HCT116 (cell line): ENCODE measurements around the gene CABLES1. TPM values are rescaled to one million over a fixed set of nuclear protein-coding genes. Genes with fewer than 3 reads are reported as not detected.

Source experiments
- ATAC-seq: fragments of 200-7000 bp; cut with Tn5 transposase; 2 replicates; pipeline ENCODE4 v1.9.1; 2020; ENCODE audit warnings: mild to moderate bottlenecking, moderate library complexity
- BruUV-seq: library from RNA; stranded (reverse); fragments of 400-500 nt; replicated peaks from 2 replicates; lab custom pipeline; 2021; lab: Mats Ljungman, UMichigan
- CTCF ChIA-PET: fragments of 300-600 bp; sonication (Branson Sonifier 250); formaldehyde crosslinking; loops from one replicate; lab custom pipeline; 2021; ENCODE audit warnings: antibody characterized with exemption; lab: Charles Lee
- POLR2A ChIA-PET: fragments of 300-600, 350-600 bp; sonication (Branson Sonifier 250); formaldehyde crosslinking; loops from one replicate; lab custom pipeline; 2021; ENCODE audit warnings: antibody characterized with exemption; lab: Charles Lee
- RAD21 ChIA-PET, 2 experiments: fragments of 300-600 bp; sonication (Branson Sonifier 250); formaldehyde crosslinking; loops; one replicate each; lab custom pipeline; 2023; ENCODE audit warnings: low total read pairs in 2 of 2; ENCODE audit not compliant: uncharacterized antibody in 2 of 2, unreplicated experiment in 2 of 2, low non-redundant PET in 1 of 2; lab: Charles Lee
- DNase-seq: peaks from one replicate; pipeline ENCODE4 v3.0.0-alpha.2; 2010; ENCODE audit warnings: low read depth, low spot score
- H2AFZ ChIP-seq: fragments of 200-600 bp; shearing (Covaris generic), sonication (generic); 2 replicates; pipeline ENCODE4 v1.6.1; 2017; ENCODE audit warnings: low read depth, mixed run types, mixed read lengths, antibody characterized with exemption, low read length; ENCODE audit not compliant: poor library complexity, severe bottlenecking
- H3K27ac ChIP-seq: 2 replicates; pipeline ENCODE4 v1.5.1; 2012; ENCODE audit warnings: low read depth, low read length
- H3K27me3 ChIP-seq: fragments of 200-600 bp; sonication (generic); 2 replicates; pipeline ENCODE4 v1.6.1; 2016; ENCODE audit warnings: mixed run types, low read length, mixed read lengths; ENCODE audit not compliant: insufficient read depth
- H3K36me3 ChIP-seq, 2 experiments: fragments of 200-500 bp in 1 of 2; fragments of 200-600 bp in 1 of 2; sonication (Bioruptor generic) in 1 of 2; sonication (generic) in 1 of 2; 2 replicates each; pipeline versions ENCODE4 v1.5.1 to v1.6.1; 2014 to 2016; ENCODE audit warnings: low read length in 2 of 2, inconsistent platforms in 1 of 2, mixed read lengths in 1 of 2, mixed run types in 1 of 2; ENCODE audit not compliant: insufficient read depth in 2 of 2, control insufficient read depth in 1 of 2
- H3K4me1 ChIP-seq, 2 experiments: fragments of 200-600 bp in 1 of 2; sonication (generic) in 1 of 2; 2 replicates each; pipeline versions ENCODE4 v1.5.1 to v1.6.1; 2012 to 2017; ENCODE audit warnings: low read length in 2 of 2, inconsistent platforms in 1 of 2, mild to moderate bottlenecking in 1 of 2, mixed read lengths in 1 of 2, mixed run types in 1 of 2, moderate library complexity in 1 of 2; ENCODE audit not compliant: insufficient read depth in 2 of 2, control insufficient read depth in 1 of 2
- H3K4me2 ChIP-seq: fragments of 200-600 bp; sonication (generic); 2 replicates; pipeline ENCODE4 v1.6.1; 2017; ENCODE audit warnings: mixed run types, low read length, mixed read lengths
- H3K4me3 ChIP-seq, 2 experiments: fragments of 200-600 bp in 1 of 2; sonication (generic) in 1 of 2; replicated peaks in 1 of 2; 2 replicates each; pipeline ENCODE4 v1.5.1; 2011 to 2016; ENCODE audit warnings: low read length in 2 of 2, control low read depth in 1 of 2, low read depth in 1 of 2, mild to moderate bottlenecking in 1 of 2, mixed read lengths in 1 of 2, mixed run types in 1 of 2
- H3K79me2 ChIP-seq: fragments of 200-600 bp; sonication (generic); 2 replicates; pipeline ENCODE4 v1.6.1; 2017; ENCODE audit warnings: mild to moderate bottlenecking, mixed run types, low read length, moderate library complexity, mixed read lengths; ENCODE audit not compliant: insufficient read depth
- H3K9ac ChIP-seq: fragments of 200-600 bp; sonication (generic); 2 replicates; pipeline ENCODE4 v1.6.1; 2016; ENCODE audit warnings: low read length, mixed read lengths
- H3K9me2 ChIP-seq: fragments of 200-600 bp; sonication (generic), shearing (Covaris generic); 2 replicates; pipeline ENCODE4 v1.6.1; 2017; ENCODE audit warnings: mixed run types, mild to moderate bottlenecking, moderate library complexity; ENCODE audit not compliant: insufficient read depth
- H3K9me3 ChIP-seq, 2 experiments: fragments of 200-500 bp in 1 of 2; fragments of 200-600 bp in 1 of 2; sonication (Bioruptor generic) in 1 of 2; sonication (generic) in 1 of 2; 2 replicates each; pipeline ENCODE4 v1.6.1; 2014 to 2017; ENCODE audit warnings: low read length in 2 of 2, mixed read lengths in 2 of 2, inconsistent platforms in 1 of 2, low read depth in 1 of 2, mild to moderate bottlenecking in 1 of 2, mixed run types in 1 of 2, moderate library complexity in 1 of 2; ENCODE audit not compliant: control insufficient read depth in 1 of 2, insufficient read depth in 1 of 2
- H4K20me1 ChIP-seq: fragments of 200-600 bp; sonication (generic), shearing (Covaris generic); 2 replicates; pipeline ENCODE4 v1.6.1; 2017; ENCODE audit warnings: mixed run types, mild to moderate bottlenecking, moderate library complexity; ENCODE audit not compliant: insufficient read depth
- CBX3 ChIP-seq: IDR thresholded peaks from 2 replicates; pipeline ENCODE4 v1.6.1; 2012; ENCODE audit warnings: low read depth
- ELF1 ChIP-seq: IDR thresholded peaks from 2 replicates; pipeline ENCODE4 v1.6.1; 2012; ENCODE audit warnings: low read depth, borderline replicate concordance
- EZH2 ChIP-seq: fragments of 200-600 bp; sonication (generic); IDR thresholded peaks from 2 replicates; pipeline ENCODE4 v1.6.1; 2017; ENCODE audit warnings: antibody characterized with exemption, mixed run types
- FOSL1 ChIP-seq: IDR thresholded peaks from 2 replicates; pipeline ENCODE4 v1.6.1; 2012; ENCODE audit warnings: low read depth
- JUND ChIP-seq: IDR thresholded peaks from 2 replicates; pipeline ENCODE4 v1.6.1; 2012
- SP1 ChIP-seq: IDR thresholded peaks from 2 replicates; pipeline ENCODE4 v1.6.1; 2012; ENCODE audit warnings: low read depth
- ZFX ChIP-seq: fragments of 450-650 bp; IDR thresholded peaks from 2 replicates; pipeline ENCODE4 v1.6.1; 2017
- intact Hi-C: fragments of 100-400 bp; cut with micrococcal nuclease; formaldehyde crosslinking; loops from 2 replicates; pipeline ENCODE4 v1.10.0; 2022
- total RNA-seq: library from RNA; stranded (reverse); gene quantifications from one replicate; pipeline ENCODE4 v1.2.1, GENCODE V29; 2021; ENCODE audit not compliant: unreplicated experiment
- TF ChIP-seq, protein P1 (sequence below): IDR thresholded peaks from 2 replicates; pipeline ENCODE4 v1.6.1; 2012
- TF ChIP-seq, protein P2 (sequence below), 3 experiments: fragments of 200-600 bp in 1 of 3; sonication (generic) in 1 of 3; IDR thresholded peaks in 2 of 3; conservative IDR thresholded peaks in 1 of 3; 2 replicates each; pipeline ENCODE4 v1.5.1; 2012 to 2017; ENCODE audit warnings: low read depth in 2 of 3, low read length in 2 of 3, antibody characterized with exemption in 1 of 3, borderline replicate concordance in 1 of 3, control low read depth in 1 of 3, mild to moderate bottlenecking in 1 of 3, mixed read lengths in 1 of 3, mixed run types in 1 of 3, moderate library complexity in 1 of 3; ENCODE audit not compliant: insufficient read depth in 1 of 3
- TF ChIP-seq, protein P3 (sequence below): IDR thresholded peaks from 2 replicates; pipeline ENCODE4 v1.6.1; 2012; ENCODE audit warnings: low read depth

Gene CABLES1
- total RNA-seq, 1 experiment from 2014 or later, result 7.7 TPM

DNA sequence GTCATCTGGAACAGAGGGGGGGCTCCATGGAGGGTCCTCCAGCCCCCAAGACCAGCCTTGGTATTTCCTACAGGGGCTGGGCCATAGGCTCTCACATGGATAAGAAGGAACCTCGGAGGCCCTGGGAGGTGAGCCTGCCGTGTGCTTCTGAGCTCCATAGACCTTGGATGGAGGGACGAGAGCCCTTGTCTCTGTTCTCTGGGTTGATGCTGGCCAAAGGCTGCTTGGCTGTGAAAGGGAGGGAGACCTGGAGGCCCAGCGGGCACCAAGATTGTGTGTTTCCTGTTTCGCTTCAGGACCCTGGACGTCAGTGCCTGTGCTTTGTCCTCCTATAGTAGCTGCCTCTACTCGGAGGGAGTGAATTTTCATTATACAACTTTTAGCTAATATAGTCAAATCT, 20.8 kb downstream of the CABLES1 start:
- no peak for TF ChIP-seq SP1
- TF ChIP-seq, protein P1, sequence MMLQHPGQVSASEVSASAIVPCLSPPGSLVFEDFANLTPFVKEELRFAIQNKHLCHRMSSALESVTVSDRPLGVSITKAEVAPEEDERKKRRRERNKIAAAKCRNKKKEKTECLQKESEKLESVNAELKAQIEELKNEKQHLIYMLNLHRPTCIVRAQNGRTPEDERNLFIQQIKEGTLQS, result no peak
- no peak for TF ChIP-seq CBX3
- TF ChIP-seq JUND, result no peak
- no peak for TF ChIP-seq EZH2
- TF ChIP-seq, protein P2, sequence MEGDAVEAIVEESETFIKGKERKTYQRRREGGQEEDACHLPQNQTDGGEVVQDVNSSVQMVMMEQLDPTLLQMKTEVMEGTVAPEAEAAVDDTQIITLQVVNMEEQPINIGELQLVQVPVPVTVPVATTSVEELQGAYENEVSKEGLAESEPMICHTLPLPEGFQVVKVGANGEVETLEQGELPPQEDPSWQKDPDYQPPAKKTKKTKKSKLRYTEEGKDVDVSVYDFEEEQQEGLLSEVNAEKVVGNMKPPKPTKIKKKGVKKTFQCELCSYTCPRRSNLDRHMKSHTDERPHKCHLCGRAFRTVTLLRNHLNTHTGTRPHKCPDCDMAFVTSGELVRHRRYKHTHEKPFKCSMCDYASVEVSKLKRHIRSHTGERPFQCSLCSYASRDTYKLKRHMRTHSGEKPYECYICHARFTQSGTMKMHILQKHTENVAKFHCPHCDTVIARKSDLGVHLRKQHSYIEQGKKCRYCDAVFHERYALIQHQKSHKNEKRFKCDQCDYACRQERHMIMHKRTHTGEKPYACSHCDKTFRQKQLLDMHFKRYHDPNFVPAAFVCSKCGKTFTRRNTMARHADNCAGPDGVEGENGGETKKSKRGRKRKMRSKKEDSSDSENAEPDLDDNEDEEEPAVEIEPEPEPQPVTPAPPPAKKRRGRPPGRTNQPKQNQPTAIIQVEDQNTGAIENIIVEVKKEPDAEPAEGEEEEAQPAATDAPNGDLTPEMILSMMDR (IDR thresholded peaks at IDR 0.05 in 2 of 3, conservative IDR thresholded peaks at IDR 0.05 in 1 of 3; ENCODE audit: borderline replicate concordance in 1 of 3, insufficient read depth in 1 of 3, low read depth in 2 of 3, low read length in 2 of 3), result no peak
- TF ChIP-seq FOSL1, result no peak
- no peak for TF ChIP-seq ZFX
- TF ChIP-seq, protein P3, sequence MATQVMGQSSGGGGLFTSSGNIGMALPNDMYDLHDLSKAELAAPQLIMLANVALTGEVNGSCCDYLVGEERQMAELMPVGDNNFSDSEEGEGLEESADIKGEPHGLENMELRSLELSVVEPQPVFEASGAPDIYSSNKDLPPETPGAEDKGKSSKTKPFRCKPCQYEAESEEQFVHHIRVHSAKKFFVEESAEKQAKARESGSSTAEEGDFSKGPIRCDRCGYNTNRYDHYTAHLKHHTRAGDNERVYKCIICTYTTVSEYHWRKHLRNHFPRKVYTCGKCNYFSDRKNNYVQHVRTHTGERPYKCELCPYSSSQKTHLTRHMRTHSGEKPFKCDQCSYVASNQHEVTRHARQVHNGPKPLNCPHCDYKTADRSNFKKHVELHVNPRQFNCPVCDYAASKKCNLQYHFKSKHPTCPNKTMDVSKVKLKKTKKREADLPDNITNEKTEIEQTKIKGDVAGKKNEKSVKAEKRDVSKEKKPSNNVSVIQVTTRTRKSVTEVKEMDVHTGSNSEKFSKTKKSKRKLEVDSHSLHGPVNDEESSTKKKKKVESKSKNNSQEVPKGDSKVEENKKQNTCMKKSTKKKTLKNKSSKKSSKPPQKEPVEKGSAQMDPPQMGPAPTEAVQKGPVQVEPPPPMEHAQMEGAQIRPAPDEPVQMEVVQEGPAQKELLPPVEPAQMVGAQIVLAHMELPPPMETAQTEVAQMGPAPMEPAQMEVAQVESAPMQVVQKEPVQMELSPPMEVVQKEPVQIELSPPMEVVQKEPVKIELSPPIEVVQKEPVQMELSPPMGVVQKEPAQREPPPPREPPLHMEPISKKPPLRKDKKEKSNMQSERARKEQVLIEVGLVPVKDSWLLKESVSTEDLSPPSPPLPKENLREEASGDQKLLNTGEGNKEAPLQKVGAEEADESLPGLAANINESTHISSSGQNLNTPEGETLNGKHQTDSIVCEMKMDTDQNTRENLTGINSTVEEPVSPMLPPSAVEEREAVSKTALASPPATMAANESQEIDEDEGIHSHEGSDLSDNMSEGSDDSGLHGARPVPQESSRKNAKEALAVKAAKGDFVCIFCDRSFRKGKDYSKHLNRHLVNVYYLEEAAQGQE, result no peak
- TF ChIP-seq ELF1, result no peak
- intact Hi-C loops, result no loop called here
- H3K4me3 ChIP-seq, result no peak overlapping the region
- no TSS peak for BruUV-seq
- ChIA-PET CTCF (no interaction called here), RAD21 (no interaction called here), POLR2A (no interaction called here)
- no peaks in the 10 kb centered on the region for H3K79me2 ChIP-seq
- no peak for ATAC-seq
- DNase-seq, result no peak
- H3K9ac ChIP-seq, result no peak overlapping the region
- H3K9me2 ChIP-seq, result no peaks in the 10 kb centered on the region
- peaks cover 0 to 6% of the 10 kb centered on the region in 2 experiments; a peak in 1 of 4 replicates for H3K4me1 ChIP-seq
- H3K27me3 ChIP-seq, result no peaks in the 10 kb centered on the region
- H3K4me2 ChIP-seq, result no peak overlapping the region
- no peaks in the 10 kb centered on the region for H4K20me1 ChIP-seq
- no peaks in the 10 kb centered on the region for H3K36me3 ChIP-seq
- no peaks in the 10 kb centered on the region for H3K9me3 ChIP-seq
- H2AFZ ChIP-seq, result no peak overlapping the region
- H3K27ac ChIP-seq, result no peak overlapping the region
